WERI-Rb-1 (cell line): Measurements from ENCODE around the gene NLRP13.

Source experiments
- DNase-seq: peaks from one replicate; pipeline ENCODE4 v3.0.0-alpha.2; 2020
- H3K27ac ChIP-seq: fragments of 250-450 bp; sonication (Bioruptor Pico); 2 replicates; pipeline ENCODE4 v1.5.1; 2020; ENCODE audit warnings: mild to moderate bottlenecking, moderate library complexity
- H3K27me3 ChIP-seq: fragments of 250-450 bp; sonication (Bioruptor Pico); 2 replicates; pipeline ENCODE4 v1.5.1; 2021; ENCODE audit warnings: mild to moderate bottlenecking, low read depth, moderate library complexity; ENCODE audit not compliant: insufficient read depth, severe bottlenecking
- H3K36me3 ChIP-seq: fragments of 250-450 bp; sonication (Bioruptor Pico); 2 replicates; pipeline ENCODE4 v1.5.1; 2020; ENCODE audit warnings: mild to moderate bottlenecking, moderate library complexity
- H3K4me3 ChIP-seq: 2 replicates; pipeline ENCODE4 v1.5.1; 2011; ENCODE audit warnings: low read depth, mild to moderate bottlenecking, control low read depth, low read length
- H3K9me3 ChIP-seq: fragments of 250-450 bp; sonication (Bioruptor Pico); 2 replicates; pipeline ENCODE4 v1.5.1; 2021; ENCODE audit warnings: mild to moderate bottlenecking, moderate library complexity; ENCODE audit not compliant: severe bottlenecking
- CTCF ChIP-seq: IDR thresholded peaks from 2 replicates; pipeline ENCODE4 v1.5.1; 2011; ENCODE audit warnings: low read depth, mild to moderate bottlenecking, control low read depth, inconsistent platforms, low read length

The NLRP13 gene

GRCh38 chr19:55901369-55902079, 30.6 kb downstream of the NLRP13 start:
- no peak overlapping the region for H3K4me3 ChIP-seq
- no peak for DNase-seq
- H3K27me3 ChIP-seq = peaks cover 79% of the 10 kb centered on the region
- no peaks in the 10 kb centered on the region for H3K36me3 ChIP-seq
- no peak overlapping the region for H3K27ac ChIP-seq
- H3K9me3 ChIP-seq = no peaks in the 10 kb centered on the region
- no peak for TF ChIP-seq CTCF

GRCh38 chr19:55898911-55899310, 33.2 kb downstream of the NLRP13 start:
- no peak for TF ChIP-seq CTCF

GRCh38 chr19:55882626-55883025, 49.5 kb downstream of the NLRP13 start:
- DNase-seq = no peak
- Histone ChIP-seq H3K27ac (no peak overlapping the region), H3K27me3 (peaks cover 76% of the 10 kb centered on the region), H3K36me3 (no peaks in the 10 kb centered on the region), H3K4me3 (no peak overlapping the region), H3K9me3 (peaks cover 4% of the 10 kb centered on the region)
- TF ChIP-seq CTCF = no peak

More at GRCh38 chr19:55898911-55899310, 33.2 kb downstream of the NLRP13 start:
- no peak overlapping the region for H3K27ac ChIP-seq
- DNase-seq = no peak
- no peaks in the 10 kb centered on the region for H3K36me3 ChIP-seq
- peaks cover 81% of the 10 kb centered on the region for H3K27me3 ChIP-seq
- no peaks in the 10 kb centered on the region for H3K9me3 ChIP-seq
- no peak overlapping the region for H3K4me3 ChIP-seq

GRCh38 chr19:55877211-55877610, 54.9 kb downstream of the NLRP13 start:
- peaks cover 67% of the 10 kb centered on the region for H3K27me3 ChIP-seq
- TF ChIP-seq CTCF = no peak
- no peak overlapping the region for H3K27ac ChIP-seq
- H3K4me3 ChIP-seq = no peak overlapping the region
- H3K36me3 ChIP-seq = no peaks in the 10 kb centered on the region
- H3K9me3 ChIP-seq = peaks cover 4% of the 10 kb centered on the region
- no peak for DNase-seq

GRCh38 chr19:55870736-55871135, 61.4 kb downstream of the NLRP13 start:
- Histone ChIP-seq H3K36me3 (no peaks in the 10 kb centered on the region), H3K27me3 (peaks cover 73% of the 10 kb centered on the region), H3K4me3 (no peak overlapping the region), H3K27ac (no peak overlapping the region), H3K9me3 (no peaks in the 10 kb centered on the region)
- no peak for TF ChIP-seq CTCF
- DNase-seq = no peak

- Histone ChIP-seq H3K4me3 (no peak overlapping the region), H3K27me3 (peaks cover 76% of the 10 kb centered on the region), H3K9me3 (peaks cover 3% of the 10 kb centered on the region), H3K27ac (no peak overlapping the region), H3K36me3 (no peaks in the 10 kb centered on the region)
- no peak for TF ChIP-seq CTCF
- DNase-seq = no peak
Measured at GRCh38 chr19:55867101-55867500, 65.0 kb downstream of the NLRP13 start.
